ENCODE data around the gene RBMS3.
"Not testable (repeated sequence)": the region's sequence is repeated elsewhere in the genome, so short reads cannot be mapped to it uniquely, and the experiment has no call there.

RBMS3 gene

GRCh38 chr3:29642393-29643033 lies 361.6 kb downstream of the RBMS3 start:
- DNase-seq = peak; percentile 3

- DNase-seq = peak; percentile 4
Observed at GRCh38 chr3:29643034-29643425, 362.2 kb downstream of the RBMS3 start.

GRCh38 chr3:29644261-29644660 lies 363.4 kb downstream of the RBMS3 start:
- no peak for DNase-seq

GRCh38 chr3:29644956-29645636 lies 364.2 kb downstream of the RBMS3 start:
- no peak for DNase-seq

GRCh38 chr3:29646043-29646442 lies 365.2 kb downstream of the RBMS3 start:
- no peak for DNase-seq

GRCh38 chr3:29649815-29650547 lies 369.1 kb downstream of the RBMS3 start:
- no peak for DNase-seq

GRCh38 chr3:29653680-29654079 lies 372.8 kb downstream of the RBMS3 start:
- DNase-seq = no peak

- no peak for DNase-seq
Observed at GRCh38 chr3:29655015-29655747, 374.3 kb downstream of the RBMS3 start.

- no peak for DNase-seq
Observed at GRCh38 chr3:29665688-29666087, 384.8 kb downstream of the RBMS3 start.

GRCh38 chr3:29668233-29668632 lies 387.4 kb downstream of the RBMS3 start:
- no peak for DNase-seq

- DNase-seq = no peak
Observed at GRCh38 chr3:29668728-29669127, 387.9 kb downstream of the RBMS3 start.

- not testable (repeated sequence) for DNase-seq
Observed at GRCh38 chr3:29670476-29670875, 389.6 kb downstream of the RBMS3 start.

- no peak for DNase-seq
Observed at GRCh38 chr3:29677421-29677820, 396.6 kb downstream of the RBMS3 start.

- no peak for DNase-seq
Observed at GRCh38 chr3:29679944-29680343, 399.1 kb downstream of the RBMS3 start.

GRCh38 chr3:29683018-29683993 lies 402.4 kb downstream of the RBMS3 start:
- DNase-seq = no peak

GRCh38 chr3:29686889-29687592 lies 406.2 kb downstream of the RBMS3 start:
- DNase-seq = no peak

- DNase-seq = no peak
Observed at GRCh38 chr3:29690686-29691353, 409.9 kb downstream of the RBMS3 start.

- DNase-seq = no peak
Observed at GRCh38 chr3:29693863-29694262, 413.0 kb downstream of the RBMS3 start.

GRCh38 chr3:29694331-29694730 lies 413.5 kb downstream of the RBMS3 start:
- no peak for DNase-seq

GRCh38 chr3:29694783-29695182 lies 413.9 kb downstream of the RBMS3 start:
- no peak for DNase-seq

- no peak for DNase-seq
Observed at GRCh38 chr3:29695201-29695600, 414.3 kb downstream of the RBMS3 start.

All from NCI-H1436 treated with DMSO at 0.1 percent for 48 hours (cell line).